ENCODE results near the gene APOE. TPM values are rescaled to one million over a fixed set of nuclear protein-coding genes. Genes with fewer than 3 reads are reported as not detected.

The APOE gene
- total and polyA plus RNA-seq, 2 of the 13 experiments (the other 11 are each of a cell fraction or from before 2014, with no cell fraction given): 1,328 to 1,470 TPM

GRCh38 chr19:44954649-44955504 lies 49.3 kb downstream of the APOE start, which contains the start of gene CLPTM1 (continued):
- TF ChIP-seq, protein P1, sequence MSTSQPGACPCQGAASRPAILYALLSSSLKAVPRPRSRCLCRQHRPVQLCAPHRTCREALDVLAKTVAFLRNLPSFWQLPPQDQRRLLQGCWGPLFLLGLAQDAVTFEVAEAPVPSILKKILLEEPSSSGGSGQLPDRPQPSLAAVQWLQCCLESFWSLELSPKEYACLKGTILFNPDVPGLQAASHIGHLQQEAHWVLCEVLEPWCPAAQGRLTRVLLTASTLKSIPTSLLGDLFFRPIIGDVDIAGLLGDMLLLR (CRISPR knock-in tag; IDR thresholded peaks at IDR 0.05): peak; percentile 63; the same call in 1 of the 2 replicates
- TF ChIP-seq, protein P2, sequence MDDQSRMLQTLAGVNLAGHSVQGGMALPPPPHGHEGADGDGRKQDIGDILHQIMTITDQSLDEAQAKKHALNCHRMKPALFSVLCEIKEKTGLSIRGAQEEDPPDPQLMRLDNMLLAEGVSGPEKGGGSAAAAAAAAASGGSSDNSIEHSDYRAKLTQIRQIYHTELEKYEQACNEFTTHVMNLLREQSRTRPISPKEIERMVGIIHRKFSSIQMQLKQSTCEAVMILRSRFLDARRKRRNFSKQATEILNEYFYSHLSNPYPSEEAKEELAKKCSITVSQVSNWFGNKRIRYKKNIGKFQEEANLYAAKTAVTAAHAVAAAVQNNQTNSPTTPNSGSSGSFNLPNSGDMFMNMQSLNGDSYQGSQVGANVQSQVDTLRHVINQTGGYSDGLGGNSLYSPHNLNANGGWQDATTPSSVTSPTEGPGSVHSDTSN (CRISPR knock-in tag; IDR thresholded peaks at IDR 0.05; ENCODE audit: borderline replicate concordance): no peak
- TF ChIP-seq ZFP1 (CRISPR knock-in tag; IDR thresholded peaks at IDR 0.05): no peak
- TF ChIP-seq ZNF350 (CRISPR knock-in tag; IDR thresholded peaks at IDR 0.05; ENCODE audit: borderline replicate concordance, low read depth): peak; percentile 84
- TF ChIP-seq, protein P3, sequence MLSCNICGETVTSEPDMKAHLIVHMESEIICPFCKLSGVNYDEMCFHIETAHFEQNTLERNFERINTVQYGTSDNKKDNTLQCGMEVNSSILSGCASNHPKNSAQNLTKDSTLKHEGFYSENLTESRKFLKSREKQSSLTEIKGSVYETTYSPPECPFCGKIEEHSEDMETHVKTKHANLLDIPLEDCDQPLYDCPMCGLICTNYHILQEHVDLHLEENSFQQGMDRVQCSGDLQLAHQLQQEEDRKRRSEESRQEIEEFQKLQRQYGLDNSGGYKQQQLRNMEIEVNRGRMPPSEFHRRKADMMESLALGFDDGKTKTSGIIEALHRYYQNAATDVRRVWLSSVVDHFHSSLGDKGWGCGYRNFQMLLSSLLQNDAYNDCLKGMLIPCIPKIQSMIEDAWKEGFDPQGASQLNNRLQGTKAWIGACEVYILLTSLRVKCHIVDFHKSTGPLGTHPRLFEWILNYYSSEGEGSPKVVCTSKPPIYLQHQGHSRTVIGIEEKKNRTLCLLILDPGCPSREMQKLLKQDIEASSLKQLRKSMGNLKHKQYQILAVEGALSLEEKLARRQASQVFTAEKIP (CRISPR knock-in tag; IDR thresholded peaks at IDR 0.05; ENCODE audit: borderline replicate concordance): no peak
- TF ChIP-seq MIXL1 (CRISPR knock-in tag; IDR thresholded peaks at IDR 0.05): peak; percentile 11; the same call in 1 of the 2 replicates
- peak; percentile 62; the same call in 1 of the 2 replicates for TF ChIP-seq SIN3B (IDR thresholded peaks at IDR 0.05; ENCODE audit: low read length)
- peak; percentile 99 for TF ChIP-seq KLF12 (CRISPR knock-in tag; IDR thresholded peaks at IDR 0.05; ENCODE audit: borderline replicate concordance)
- TF ChIP-seq, protein P4, sequence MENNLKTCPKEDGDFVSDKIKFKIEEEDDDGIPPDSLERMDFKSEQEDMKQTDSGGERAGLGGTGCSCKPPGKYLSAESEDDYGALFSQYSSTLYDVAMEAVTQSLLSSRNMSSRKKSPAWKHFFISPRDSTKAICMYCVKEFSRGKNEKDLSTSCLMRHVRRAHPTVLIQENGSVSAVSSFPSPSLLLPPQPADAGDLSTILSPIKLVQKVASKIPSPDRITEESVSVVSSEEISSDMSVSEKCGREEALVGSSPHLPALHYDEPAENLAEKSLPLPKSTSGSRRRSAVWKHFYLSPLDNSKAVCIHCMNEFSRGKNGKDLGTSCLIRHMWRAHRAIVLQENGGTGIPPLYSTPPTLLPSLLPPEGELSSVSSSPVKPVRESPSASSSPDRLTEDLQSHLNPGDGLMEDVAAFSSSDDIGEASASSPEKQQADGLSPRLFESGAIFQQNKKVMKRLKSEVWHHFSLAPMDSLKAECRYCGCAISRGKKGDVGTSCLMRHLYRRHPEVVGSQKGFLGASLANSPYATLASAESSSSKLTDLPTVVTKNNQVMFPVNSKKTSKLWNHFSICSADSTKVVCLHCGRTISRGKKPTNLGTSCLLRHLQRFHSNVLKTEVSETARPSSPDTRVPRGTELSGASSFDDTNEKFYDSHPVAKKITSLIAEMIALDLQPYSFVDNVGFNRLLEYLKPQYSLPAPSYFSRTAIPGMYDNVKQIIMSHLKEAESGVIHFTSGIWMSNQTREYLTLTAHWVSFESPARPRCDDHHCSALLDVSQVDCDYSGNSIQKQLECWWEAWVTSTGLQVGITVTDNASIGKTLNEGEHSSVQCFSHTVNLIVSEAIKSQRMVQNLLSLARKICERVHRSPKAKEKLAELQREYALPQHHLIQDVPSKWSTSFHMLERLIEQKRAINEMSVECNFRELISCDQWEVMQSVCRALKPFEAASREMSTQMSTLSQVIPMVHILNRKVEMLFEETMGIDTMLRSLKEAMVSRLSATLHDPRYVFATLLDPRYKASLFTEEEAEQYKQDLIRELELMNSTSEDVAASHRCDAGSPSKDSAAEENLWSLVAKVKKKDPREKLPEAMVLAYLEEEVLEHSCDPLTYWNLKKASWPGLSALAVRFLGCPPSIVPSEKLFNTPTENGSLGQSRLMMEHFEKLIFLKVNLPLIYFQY (CRISPR knock-in tag; IDR thresholded peaks at IDR 0.05; ENCODE audit: borderline replicate concordance): no peak
- peak; percentile 82 for TF ChIP-seq SAP130 (CRISPR knock-in tag; IDR thresholded peaks at IDR 0.05; ENCODE audit: low read depth)
- peak; percentile 95 for TF ChIP-seq ELF1 (CRISPR knock-in tag; IDR thresholded peaks at IDR 0.05)
- TF ChIP-seq NONO (IDR thresholded peaks at IDR 0.05): no peak
- TF ChIP-seq NONO (CRISPR knock-in tag; conservative IDR thresholded peaks at IDR 0.05): no peak
- 0 out of 2 replicates have a peak, but pooled peaks have one; percentile 20 for TF ChIP-seq ZBTB7B (CRISPR knock-in tag; IDR thresholded peaks at IDR 0.05)
- TF ChIP-seq, protein P5, sequence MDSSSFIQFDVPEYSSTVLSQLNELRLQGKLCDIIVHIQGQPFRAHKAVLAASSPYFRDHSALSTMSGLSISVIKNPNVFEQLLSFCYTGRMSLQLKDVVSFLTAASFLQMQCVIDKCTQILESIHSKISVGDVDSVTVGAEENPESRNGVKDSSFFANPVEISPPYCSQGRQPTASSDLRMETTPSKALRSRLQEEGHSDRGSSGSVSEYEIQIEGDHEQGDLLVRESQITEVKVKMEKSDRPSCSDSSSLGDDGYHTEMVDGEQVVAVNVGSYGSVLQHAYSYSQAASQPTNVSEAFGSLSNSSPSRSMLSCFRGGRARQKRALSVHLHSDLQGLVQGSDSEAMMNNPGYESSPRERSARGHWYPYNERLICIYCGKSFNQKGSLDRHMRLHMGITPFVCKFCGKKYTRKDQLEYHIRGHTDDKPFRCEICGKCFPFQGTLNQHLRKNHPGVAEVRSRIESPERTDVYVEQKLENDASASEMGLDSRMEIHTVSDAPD (CRISPR knock-in tag; IDR thresholded peaks at IDR 0.05): 0 out of 2 replicates have a peak, but pooled peaks have one; percentile 50
- no peak; the same call in none of the 2 replicates for TF ChIP-seq SP4 (CRISPR knock-in tag; IDR thresholded peaks at IDR 0.05)
- TF ChIP-seq ZNF451 (CRISPR knock-in tag; IDR thresholded peaks at IDR 0.05): no peak
- TF ChIP-seq ZNF660 (CRISPR knock-in tag; IDR thresholded peaks at IDR 0.05; ENCODE audit: borderline replicate concordance, low read depth): no peak
- TF ChIP-seq, protein P6, sequence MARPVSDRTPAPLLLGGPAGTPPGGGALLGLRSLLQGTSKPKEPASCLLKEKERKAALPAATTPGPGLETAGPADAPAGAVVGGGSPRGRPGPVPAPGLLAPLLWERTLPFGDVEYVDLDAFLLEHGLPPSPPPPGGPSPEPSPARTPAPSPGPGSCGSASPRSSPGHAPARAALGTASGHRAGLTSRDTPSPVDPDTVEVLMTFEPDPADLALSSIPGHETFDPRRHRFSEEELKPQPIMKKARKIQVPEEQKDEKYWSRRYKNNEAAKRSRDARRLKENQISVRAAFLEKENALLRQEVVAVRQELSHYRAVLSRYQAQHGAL (CRISPR knock-in tag; IDR thresholded peaks at IDR 0.05; ENCODE audit: not compliant biosample characterization): no peak

All from HepG2 (cell line).